AG09309 (cell line): ENCODE data around the gene BMPER.

Experiments used
- DNase-seq: peaks from one replicate; pipeline ENCODE4 v3.0.0-alpha.2; 2010; ENCODE audit warnings: low read depth
- H3K4me3 ChIP-seq: 2 replicates; pipeline ENCODE4 v1.5.1; 2011; ENCODE audit warnings: mild to moderate bottlenecking, low read depth, low read length, moderate library complexity; ENCODE audit not compliant: control insufficient read depth
- CTCF ChIP-seq: IDR thresholded peaks from 2 replicates; pipeline ENCODE4 v1.5.1; 2011; ENCODE audit warnings: mild to moderate bottlenecking, low read depth, low read length, inconsistent platforms; ENCODE audit not compliant: insufficient read depth, control insufficient read depth; ENCODE audit errors: missing control alignments

BMPER gene

GRCh38 chr7:33937871-33938270 lies 32.5 kb downstream of the BMPER start:
- no peak for DNase-seq
- no peak for TF ChIP-seq CTCF
- no peak overlapping the region for H3K4me3 ChIP-seq

GRCh38 chr7:33939121-33939520 lies 33.8 kb downstream of the BMPER start:
- no peak for DNase-seq
- H3K4me3 ChIP-seq = no peak overlapping the region
- no peak for TF ChIP-seq CTCF

GRCh38 chr7:33940503-33940902 lies 35.2 kb downstream of the BMPER start:
- H3K4me3 ChIP-seq = no peak overlapping the region
- TF ChIP-seq CTCF = no peak
- no peak for DNase-seq

GRCh38 chr7:33941418-33941817 lies 36.1 kb downstream of the BMPER start:
- H3K4me3 ChIP-seq = no peak overlapping the region
- no peak for TF ChIP-seq CTCF
- DNase-seq = no peak

- no peak for TF ChIP-seq CTCF
- DNase-seq = no peak
- H3K4me3 ChIP-seq = no peak overlapping the region
Observed at GRCh38 chr7:33946094-33946699, 40.9 kb downstream of the BMPER start.

GRCh38 chr7:33950047-33950714 lies 44.8 kb downstream of the BMPER start:
- TF ChIP-seq CTCF = no peak
- no peak overlapping the region for H3K4me3 ChIP-seq
- no peak for DNase-seq
